ENCODE measurements around the gene FNDC3B. TPM values are rescaled to one million over a fixed set of nuclear protein-coding genes. Genes with fewer than 3 reads are reported as not detected.

FNDC3B gene
- total and polyA plus RNA-seq, 9 of the 15 experiments (the other 6 are each of a cell fraction or from before 2014, with no cell fraction given), result 7.0 to 35.8 (median 16.2) TPM

- no peak for TF ChIP-seq TSHZ1 (CRISPR knock-in tag; IDR thresholded peaks at IDR 0.05)
- no peak for TF ChIP-seq ZNF79 (CRISPR knock-in tag; IDR thresholded peaks at IDR 0.05; ENCODE audit: low read depth)
- TF ChIP-seq BCLAF1 (IDR thresholded peaks at IDR 0.05; ENCODE audit: borderline replicate concordance in 1 of 2, control insufficient read depth in 1 of 2, low read depth in 2 of 2, low read length in 1 of 2), result no peak
- TF ChIP-seq ZNF24 (IDR thresholded peaks at IDR 0.05), result no peak
- TF ChIP-seq ZNF511 (CRISPR knock-in tag; IDR thresholded peaks at IDR 0.05), result peak; percentile 68; the same call in 1 of the 2 replicates
- 0 out of 2 replicates have a peak, but pooled peaks have one; percentile 54 for TF ChIP-seq ZBTB49 (CRISPR knock-in tag; IDR thresholded peaks at IDR 0.05; ENCODE audit: borderline replicate concordance)
- no peak for TF ChIP-seq PBX2 (CRISPR knock-in tag; IDR thresholded peaks at IDR 0.05; ENCODE audit: low read depth)
- TF ChIP-seq PBX2 (tag; conservative IDR thresholded peaks at IDR 0.05; ENCODE audit: low read depth), result no peak
Observed at GRCh38 chr3:172449466-172450149, 410.2 kb downstream of the FNDC3B start (continued).
